Ammon's horn (tissue), 1 donor: Measurements from ENCODE around the gene GGT7.
"Not testable (repeated sequence)": the region's sequence is repeated elsewhere in the genome, so short reads cannot be mapped to it uniquely, and the experiment has no call there.

Experiments used
- DNase-seq: peaks from one replicate; pipeline ENCODE4 v3.0.0-alpha.2; 2016; ENCODE audit warnings: low spot score

The GGT7 gene

GRCh38 chr20:34848597-34848996, 24.1 kb downstream of the GGT7 start:
- no peak for DNase-seq

- no peak for DNase-seq
These were observed 29.2 kb downstream of the GGT7 start for GRCh38 chr20:34843421-34843820.

GRCh38 chr20:34842143-34842542, 30.5 kb downstream of the GGT7 start:
- no peak for DNase-seq

GRCh38 chr20:34834459-34834893, 38.2 kb downstream of the GGT7 start:
- DNase-seq: no peak

- DNase-seq: no peak
These were observed 40.7 kb downstream of the GGT7 start for GRCh38 chr20:34831936-34832335.

- no peak for DNase-seq
These were observed 43.5 kb downstream of the GGT7 start for GRCh38 chr20:34829191-34829590.

GRCh38 chr20:34825530-34826362, 46.9 kb downstream of the GGT7 start, which contains the start of gene NCOA6:
Gene NCOA6, minus strand, starts transcription at chr20:34825651. Its CDS starts 43,296 bp downstream, at chr20:34782355.
- peak; percentile 92 for DNase-seq

- peak; percentile 81 for DNase-seq
These were observed 47.7 kb downstream of the GGT7 start for GRCh38 chr20:34824806-34825529.

- DNase-seq: peak; percentile 52
These were observed 48.2 kb downstream of the GGT7 start for GRCh38 chr20:34824452-34824805.

- DNase-seq: no peak
These were observed 48.6 kb downstream of the GGT7 start for GRCh38 chr20:34824026-34824425.

- peak; percentile 33 for DNase-seq
These were observed 51.7 kb downstream of the GGT7 start for GRCh38 chr20:34820805-34821578.

GRCh38 chr20:34817801-34818200, 54.9 kb downstream of the GGT7 start:
- DNase-seq: no peak

- DNase-seq: no peak
These were observed 55.6 kb downstream of the GGT7 start for GRCh38 chr20:34817072-34817471.

- no peak for DNase-seq
These were observed 57.0 kb downstream of the GGT7 start for GRCh38 chr20:34815636-34816035.

GRCh38 chr20:34808583-34808982, 64.1 kb downstream of the GGT7 start:
- no peak for DNase-seq

- not testable (repeated sequence) for DNase-seq
These were observed 64.7 kb downstream of the GGT7 start for GRCh38 chr20:34807944-34808465.

- no peak for DNase-seq
These were observed 66.4 kb downstream of the GGT7 start for GRCh38 chr20:34806255-34806654.

GRCh38 chr20:34798871-34799270, 73.8 kb downstream of the GGT7 start:
- no peak for DNase-seq

- no peak for DNase-seq
These were observed 74.3 kb downstream of the GGT7 start for GRCh38 chr20:34798328-34798727.

GRCh38 chr20:34797012-34797995, 75.4 kb downstream of the GGT7 start:
- no peak for DNase-seq
